Measurements from ENCODE around the gene TUBA4B. TPM values are rescaled to one million over a fixed set of nuclear protein-coding genes. Genes with fewer than 3 reads are reported as not detected.
A peak's percentile ranks its signal among the peaks of the same experiment; 100 is the strongest.

TUBA4B gene
- total RNA-seq, 3 donors from 2014 or later (not counting 1 experiment from before 2014, with no cell fraction given) = not detected

- DNase-seq (peak; percentile 96 to 99), ATAC-seq (peak; percentile 96 to 99 (median 97))
- Mint-ChIP-seq H3K9me3 (no peaks in the 10 kb centered on the region), H3K4me3 (peak within 1 kb of the TSS; percentile 100), H3K27me3 (ENCODE audit: low read depth in 2 of 2) (no peaks in the 10 kb centered on the region), H3K36me3 (peaks cover 19% of the 10 kb centered on the region), H3K4me1 (peaks cover 31 to 54% of the 10 kb centered on the region in 2 donors), H3K27ac (peak within 1 kb of the TSS; percentile 99)
- Histone ChIP-seq H3K4me1 (ENCODE audit: control insufficient read depth, insufficient read depth, low read length) (peaks cover 34% of the 10 kb centered on the region), H3K27ac (ENCODE audit: low read length) (peak within 1 kb of the TSS; percentile 88), H3K27me3 (ENCODE audit: control insufficient read depth, insufficient read depth, low read length) (no peaks in the 10 kb centered on the region), H3K9me3 (ENCODE audit: control insufficient read depth, insufficient read depth, low read length) (no peaks in the 10 kb centered on the region), H3K4me3 (ENCODE audit: low read length) (peak within 1 kb of the TSS; percentile 88), H3K36me3 (ENCODE audit: control insufficient read depth, insufficient read depth, low read length) (peaks cover 46% of the 10 kb centered on the region)
- intact Hi-C loops (cut with micrococcal nuclease) = loop anchor here (1.0 to 2.0 kb wide), 6 partner anchors 10 to 66 kb away; partner anchors contain the start of genes DNAJB2, GLB1L, STK16 and TUBA4A
- WGBS (ENCODE audit: insufficient coverage) = under 1% methylated on average over 80 of the region's 80 CpGs
- TF ChIP-seq CTCF (IDR thresholded peaks at IDR 0.05) = no peak
Measured at GRCh38 chr2:219229305-219230058, 23.6 kb upstream of the TUBA4B start, which contains the start of the genes ANKZF1 and ATG9A. ANKZF1 (plus strand) TSS chr2:219229806; CDS start chr2:219230258, 452 bp downstream. ATG9A (minus strand) TSS chr2:219229636; CDS start chr2:219228024, 1,612 bp downstream.

GRCh38 chr2:219230059-219230540 lies 22.9 kb upstream of the TUBA4B start:
- under 1% methylated on average over 24 of the region's 24 CpGs for WGBS (ENCODE audit: insufficient coverage)
- Histone ChIP-seq H3K27ac (ENCODE audit: low read length) (peak overlapping the region; percentile 77), H3K9me3 (ENCODE audit: control insufficient read depth, insufficient read depth, low read length) (no peaks in the 10 kb centered on the region), H3K36me3 (ENCODE audit: control insufficient read depth, insufficient read depth, low read length) (peaks cover 46% of the 10 kb centered on the region), H3K27me3 (ENCODE audit: control insufficient read depth, insufficient read depth, low read length) (no peaks in the 10 kb centered on the region), H3K4me1 (ENCODE audit: control insufficient read depth, insufficient read depth, low read length) (peaks cover 30% of the 10 kb centered on the region), H3K4me3 (ENCODE audit: low read length) (peak overlapping the region; percentile 88)
- Mint-ChIP-seq H3K27ac (peak overlapping the region; percentile 99), H3K27me3 (ENCODE audit: low read depth in 2 of 2) (no peaks in the 10 kb centered on the region), H3K4me1 (peaks cover 31 to 55% of the 10 kb centered on the region in 2 donors), H3K36me3 (peaks cover 25% of the 10 kb centered on the region), H3K4me3 (peak overlapping the region; percentile 100), H3K9me3 (no peaks in the 10 kb centered on the region)
- DNase-seq (peak in 1 of 2 donors; percentile 64), ATAC-seq (no peak)
- no peak for TF ChIP-seq CTCF (IDR thresholded peaks at IDR 0.05)
- intact Hi-C loops (cut with micrococcal nuclease) = no loop called here

DNA sequence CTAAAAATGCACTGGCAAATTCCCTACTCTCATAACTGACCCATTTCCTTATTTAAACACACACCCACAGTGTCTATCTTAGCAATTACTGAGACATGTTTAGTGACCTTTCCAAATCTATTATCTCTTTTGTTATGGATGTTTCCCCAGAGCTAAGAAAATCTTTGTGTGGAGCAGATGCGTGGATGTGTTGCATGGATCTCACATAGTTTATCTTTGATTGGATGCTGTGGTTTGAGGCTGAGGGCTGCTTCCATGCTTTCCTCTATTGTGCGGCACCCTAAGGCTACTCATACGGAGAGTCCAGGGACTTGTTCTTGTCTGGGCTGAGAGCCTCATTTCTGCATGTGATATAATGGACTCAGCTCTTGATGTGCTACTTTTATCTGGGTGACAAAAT lies 18.7 kb upstream of the TUBA4B start:
- ATAC-seq (no peak), DNase-seq (no peak)
- peaks cover 66% of the 10 kb centered on the region for H3K36me3 ChIP-seq (ENCODE audit: control insufficient read depth, insufficient read depth, low read length)
- peaks cover 12% of the 10 kb centered on the region for H3K4me1 ChIP-seq (ENCODE audit: control insufficient read depth, insufficient read depth, low read length)
- H3K4me3 Mint-ChIP-seq = no peak overlapping the region
- H3K9me3 ChIP-seq (ENCODE audit: control insufficient read depth, insufficient read depth, low read length) = no peaks in the 10 kb centered on the region
- WGBS (ENCODE audit: insufficient coverage) = 98% methylated on average over 3 of the region's 3 CpGs
- no peak overlapping the region for H3K4me3 ChIP-seq (ENCODE audit: low read length)
- peaks cover 33% of the 10 kb centered on the region for H3K36me3 Mint-ChIP-seq
- no peak overlapping the region for H3K27ac Mint-ChIP-seq
- no peaks in the 10 kb centered on the region for H3K27me3 ChIP-seq (ENCODE audit: control insufficient read depth, insufficient read depth, low read length)
- no peaks in the 10 kb centered on the region for H3K9me3 Mint-ChIP-seq
- TF ChIP-seq CTCF (IDR thresholded peaks at IDR 0.05) = no peak
- H3K27me3 Mint-ChIP-seq (ENCODE audit: low read depth in 2 of 2) = no peaks in the 10 kb centered on the region
- intact Hi-C loops (cut with micrococcal nuclease) = no loop called here
- H3K27ac ChIP-seq (ENCODE audit: low read length) = no peak overlapping the region
- H3K4me1 Mint-ChIP-seq = peaks cover 14 to 31% of the 10 kb centered on the region in 2 donors
